ENCODE measurements around the gene SLC15A4. TPM values are rescaled to one million over a fixed set of nuclear protein-coding genes. Genes with fewer than 3 reads are reported as not detected.

SLC15A4 gene
- total RNA-seq, 1 donor from 2014 or later = 35.0 TPM

DNA sequence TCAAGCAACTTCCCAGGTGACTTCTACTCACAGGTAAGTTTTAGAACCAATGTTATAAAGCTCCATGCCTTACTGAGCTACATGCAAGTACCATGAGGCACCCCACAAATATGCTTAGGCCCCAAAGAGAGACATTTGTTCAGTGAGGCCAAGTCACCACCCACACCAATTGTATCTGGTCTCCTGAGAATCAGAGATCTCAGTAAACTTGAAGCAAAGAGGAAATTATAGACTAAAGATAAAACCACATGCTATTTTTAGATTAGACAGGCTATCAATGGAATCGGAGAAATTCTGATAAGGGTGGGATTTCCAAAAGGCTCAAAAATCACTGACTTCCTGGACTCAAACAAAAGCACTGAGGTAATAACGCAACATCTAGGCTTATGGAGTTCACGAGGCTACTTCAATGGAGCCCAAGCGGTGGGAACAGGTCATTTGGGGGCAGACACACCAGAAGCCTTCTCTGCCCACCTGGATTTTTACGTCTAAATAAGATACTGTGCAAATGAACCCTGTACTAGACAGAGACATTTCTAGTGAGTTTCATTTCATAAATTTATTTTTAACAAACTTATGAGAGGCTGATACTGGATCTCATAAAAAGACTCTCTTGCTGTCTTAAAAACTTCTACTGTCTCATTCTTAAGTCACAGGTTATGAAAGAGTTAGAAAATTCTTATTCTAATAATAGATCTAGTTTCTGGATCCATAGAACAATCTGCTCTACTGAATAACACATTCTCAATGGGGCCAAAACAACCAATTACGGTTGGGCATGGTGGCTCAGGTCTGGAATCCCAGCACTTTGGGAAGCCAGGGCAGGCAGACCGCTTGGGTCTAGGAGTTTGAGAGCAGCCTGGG lies 7.7 kb downstream of the SLC15A4 start:
- H3K4me1 ChIP-seq (ENCODE audit: control insufficient read depth in 3 of 3, insufficient read depth in 3 of 3, low read length in 3 of 3) = peaks cover 80 to 89% (median 86%) of the 10 kb centered on the region in 3 donors
- H3K4me3 ChIP-seq (ENCODE audit: low read length in 3 of 3) = peak overlapping the region in 2 of 3 donors; percentile 24 to 52
- H3K27me3 ChIP-seq (ENCODE audit: control insufficient read depth in 3 of 3, insufficient read depth in 3 of 3, low read length in 3 of 3) = no peaks in the 10 kb centered on the region
- peak overlapping the region; percentile 97 for H3K27ac ChIP-seq (ENCODE audit: low read depth, low read length)
- H3K9ac ChIP-seq (ENCODE audit: low read depth in 1 of 3, low read length in 3 of 3) = peak overlapping the region; percentile 45 to 73 (median 55)
- no peaks in the 10 kb centered on the region for H3K9me3 ChIP-seq (ENCODE audit: control insufficient read depth in 3 of 3, low read length in 3 of 3)
- H3K36me3 ChIP-seq (ENCODE audit: control insufficient read depth in 3 of 3, insufficient read depth in 3 of 3, low read length in 3 of 3) = peaks cover 4 to 9% (median 9%) of the 10 kb centered on the region in 3 donors

DNA sequence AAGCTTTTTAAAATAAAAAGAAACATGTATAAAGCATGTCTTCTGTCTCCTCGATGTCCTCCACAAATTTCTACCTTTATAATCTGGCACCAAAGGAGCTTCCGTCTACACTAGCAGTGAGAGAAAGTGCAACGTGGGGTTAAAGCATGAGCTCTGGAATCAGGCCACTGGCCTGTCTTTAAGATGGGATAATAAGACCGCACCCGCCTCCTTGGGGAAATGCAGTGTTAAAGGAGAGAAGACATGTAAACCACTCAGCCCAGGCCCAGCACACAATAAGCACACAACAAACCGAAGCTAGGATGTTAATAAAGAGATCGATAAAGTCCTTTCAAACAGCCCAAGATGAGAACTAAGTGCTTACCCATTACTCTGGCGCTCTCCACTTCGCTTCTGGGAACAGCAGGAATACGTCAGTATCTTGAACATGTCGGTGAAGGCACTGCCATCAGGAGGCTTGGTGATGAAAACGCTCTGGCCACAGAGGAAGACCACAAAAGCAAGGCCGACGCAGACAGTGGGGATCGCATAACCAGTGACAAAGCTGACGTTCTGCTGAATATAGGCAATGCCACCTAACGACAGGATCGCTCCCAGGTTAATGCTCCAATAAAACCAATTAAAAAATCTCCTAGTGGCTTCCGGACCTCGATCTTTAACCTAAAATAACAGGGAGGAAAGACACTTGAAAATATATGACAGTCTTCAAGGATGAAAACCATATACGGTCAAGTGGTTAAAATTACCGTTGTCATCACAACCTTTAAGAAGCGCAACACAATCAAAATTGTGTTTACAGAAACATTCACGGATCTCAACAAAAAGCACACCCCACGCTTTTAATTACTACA lies 9.1 kb downstream of the SLC15A4 start:
- no peaks in the 10 kb centered on the region for H3K9me3 ChIP-seq (ENCODE audit: control insufficient read depth in 3 of 3, low read length in 3 of 3)
- H3K27me3 ChIP-seq (ENCODE audit: control insufficient read depth in 3 of 3, insufficient read depth in 3 of 3, low read length in 3 of 3) = no peaks in the 10 kb centered on the region
- peak overlapping the region in 1 of 3 donors; percentile 47 for H3K9ac ChIP-seq (ENCODE audit: low read depth in 1 of 3, low read length in 3 of 3)
- H3K27ac ChIP-seq (ENCODE audit: low read depth, low read length) = peak overlapping the region; percentile 97
- H3K4me3 ChIP-seq (ENCODE audit: low read length in 3 of 3) = peak overlapping the region; percentile 9 to 23 (median 18)
- H3K4me1 ChIP-seq (ENCODE audit: control insufficient read depth in 3 of 3, insufficient read depth in 3 of 3, low read length in 3 of 3) = peaks cover 78 to 89% (median 85%) of the 10 kb centered on the region in 3 donors
- peaks cover 0 to 9% (median 9%) of the 10 kb centered on the region in 3 donors for H3K36me3 ChIP-seq (ENCODE audit: control insufficient read depth in 3 of 3, insufficient read depth in 3 of 3, low read length in 3 of 3)

DNA sequence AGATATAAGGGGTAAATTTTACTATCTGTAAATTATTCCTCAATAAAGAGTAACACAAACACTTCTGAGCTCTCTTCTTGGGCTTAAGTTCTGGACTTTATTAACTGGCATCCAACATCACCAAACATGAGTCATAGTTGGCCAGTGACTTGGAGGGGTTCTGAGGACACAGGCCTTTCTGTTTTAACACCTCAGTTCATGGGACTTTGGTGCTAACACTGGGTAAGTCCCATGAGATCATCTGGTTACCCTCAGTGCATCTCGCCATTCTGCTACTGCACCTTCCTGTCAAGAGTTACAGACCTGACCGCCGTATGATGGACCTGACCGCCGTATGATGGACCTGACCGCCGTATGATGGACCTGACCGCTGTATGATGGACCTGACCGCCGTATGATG lies 9.9 kb downstream of the SLC15A4 start:
- no peaks in the 10 kb centered on the region for H3K9me3 ChIP-seq (ENCODE audit: control insufficient read depth in 3 of 3, low read length in 3 of 3)
- H3K27ac ChIP-seq (ENCODE audit: low read depth, low read length) = peak overlapping the region; percentile 97
- H3K4me1 ChIP-seq (ENCODE audit: control insufficient read depth in 3 of 3, insufficient read depth in 3 of 3, low read length in 3 of 3) = peaks cover 79 to 88% (median 86%) of the 10 kb centered on the region in 3 donors
- H3K4me3 ChIP-seq (ENCODE audit: low read length in 3 of 3) = peak overlapping the region in 1 of 3 donors; percentile 2
- no peaks in the 10 kb centered on the region for H3K27me3 ChIP-seq (ENCODE audit: control insufficient read depth in 3 of 3, insufficient read depth in 3 of 3, low read length in 3 of 3)
- H3K9ac ChIP-seq (ENCODE audit: low read depth in 1 of 3, low read length in 3 of 3) = peak overlapping the region; percentile 7 to 58 (median 45)
- peaks cover 1 to 10% (median 10%) of the 10 kb centered on the region in 3 donors for H3K36me3 ChIP-seq (ENCODE audit: control insufficient read depth in 3 of 3, insufficient read depth in 3 of 3, low read length in 3 of 3)

DNA sequence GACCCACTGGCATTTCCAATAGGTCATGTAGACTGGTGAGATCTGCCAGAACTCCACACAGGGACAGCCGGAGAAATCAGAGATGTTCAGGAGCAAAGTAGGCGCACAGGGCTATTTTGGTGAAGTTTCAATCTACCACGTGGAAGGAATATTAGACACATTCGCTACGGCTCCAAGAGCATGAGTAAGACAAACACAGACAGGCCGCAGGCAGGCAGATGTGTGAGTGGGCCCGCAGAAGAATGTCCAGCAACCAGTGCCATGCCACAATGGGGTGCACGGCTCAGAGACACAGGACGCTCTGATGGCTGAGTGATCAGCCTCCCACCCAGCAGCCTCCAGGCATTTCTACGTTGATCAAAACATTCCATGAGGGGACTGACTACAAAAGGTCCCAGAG lies 10.4 kb downstream of the SLC15A4 start:
- H3K4me1 ChIP-seq (ENCODE audit: control insufficient read depth in 3 of 3, insufficient read depth in 3 of 3, low read length in 3 of 3) = peaks cover 74 to 88% (median 86%) of the 10 kb centered on the region in 3 donors
- H3K9me3 ChIP-seq (ENCODE audit: control insufficient read depth in 3 of 3, low read length in 3 of 3) = no peaks in the 10 kb centered on the region
- H3K9ac ChIP-seq (ENCODE audit: low read depth in 1 of 3, low read length in 3 of 3) = peak overlapping the region; percentile 7 to 58 (median 45)
- peaks cover 6 to 15% (median 15%) of the 10 kb centered on the region in 3 donors for H3K36me3 ChIP-seq (ENCODE audit: control insufficient read depth in 3 of 3, insufficient read depth in 3 of 3, low read length in 3 of 3)
- no peaks in the 10 kb centered on the region for H3K27me3 ChIP-seq (ENCODE audit: control insufficient read depth in 3 of 3, insufficient read depth in 3 of 3, low read length in 3 of 3)
- peak overlapping the region; percentile 97 for H3K27ac ChIP-seq (ENCODE audit: low read depth, low read length)
- peak overlapping the region in 1 of 3 donors; percentile 3 for H3K4me3 ChIP-seq (ENCODE audit: low read length in 3 of 3)

DNA sequence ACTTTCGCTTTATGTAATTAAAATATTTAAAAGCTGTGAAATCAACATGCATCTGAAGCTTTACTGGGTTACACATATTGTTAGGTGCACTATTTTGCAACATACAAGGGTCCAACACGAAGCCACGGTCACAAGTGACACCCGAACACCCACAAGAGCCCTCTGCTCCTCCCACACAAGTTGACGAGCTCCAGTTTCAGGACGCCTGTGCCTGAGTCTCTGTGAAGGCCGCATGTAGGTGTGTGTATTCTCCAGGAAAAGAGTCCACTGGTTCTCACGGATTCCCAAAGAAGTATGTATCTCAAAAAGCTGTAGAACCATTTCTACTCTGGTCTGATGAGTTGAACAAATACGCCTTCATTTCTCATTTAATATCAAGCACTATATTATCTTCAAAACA lies 12.0 kb downstream of the SLC15A4 start:
- Histone ChIP-seq H3K4me1 (ENCODE audit: control insufficient read depth in 3 of 3, insufficient read depth in 3 of 3, low read length in 3 of 3) (peaks cover 58 to 79% (median 77%) of the 10 kb centered on the region in 3 donors), H3K27ac (ENCODE audit: low read depth, low read length) (peak overlapping the region; percentile 97), H3K9ac (ENCODE audit: low read depth in 1 of 3, low read length in 3 of 3) (peak overlapping the region; percentile 44 to 85 (median 78)), H3K36me3 (ENCODE audit: control insufficient read depth in 3 of 3, insufficient read depth in 3 of 3, low read length in 3 of 3) (peaks cover 14 to 27% (median 23%) of the 10 kb centered on the region in 3 donors), H3K27me3 (ENCODE audit: control insufficient read depth in 3 of 3, insufficient read depth in 3 of 3, low read length in 3 of 3) (no peaks in the 10 kb centered on the region), H3K9me3 (ENCODE audit: control insufficient read depth in 3 of 3, low read length in 3 of 3) (no peaks in the 10 kb centered on the region), H3K4me3 (ENCODE audit: low read length in 3 of 3) (no peak overlapping the region)

DNA sequence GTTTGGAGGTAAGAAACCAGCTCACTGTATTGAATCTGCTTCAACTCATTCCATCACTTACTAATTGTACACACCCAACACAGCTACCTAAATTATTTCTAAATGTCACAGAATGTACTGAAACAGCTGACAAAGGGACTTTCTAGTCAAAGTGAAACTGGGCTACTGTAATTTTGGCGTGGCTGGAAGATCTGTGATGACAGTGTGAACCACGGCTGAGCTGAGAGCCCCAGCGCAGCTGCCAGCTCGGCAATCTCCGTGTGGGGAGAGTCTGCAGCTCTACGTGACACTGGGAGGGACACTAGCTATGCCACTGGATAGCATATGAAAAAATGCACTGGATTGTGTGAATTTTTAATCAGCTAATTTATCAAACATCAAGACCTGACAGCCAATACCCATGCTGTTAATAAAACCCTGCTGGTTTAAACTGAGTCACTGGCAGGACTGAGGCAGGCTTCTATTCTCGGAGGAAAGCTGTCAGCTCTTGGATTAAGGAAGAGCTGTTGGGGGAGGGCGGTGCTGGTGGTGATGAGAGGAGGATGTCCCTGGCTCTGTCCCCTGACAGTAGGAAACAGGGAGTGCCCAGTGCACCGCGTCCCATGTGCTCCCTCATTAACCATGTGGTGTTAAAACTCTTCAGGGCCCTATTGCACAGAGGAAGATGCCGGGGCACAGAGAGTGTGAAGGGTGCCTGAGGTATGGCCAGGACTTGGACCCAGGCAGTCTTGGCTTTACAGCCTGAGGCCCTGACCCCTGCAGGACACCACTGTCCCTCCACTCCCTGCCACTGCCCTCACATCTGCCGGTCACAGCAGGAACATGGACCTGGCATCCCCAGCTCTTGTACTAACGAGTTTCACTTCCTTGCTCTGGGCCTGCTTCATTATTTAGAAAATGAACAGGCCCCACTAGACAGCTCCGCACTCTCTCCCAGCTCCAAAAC lies 13.3 kb downstream of the SLC15A4 start:
- H3K9ac ChIP-seq (ENCODE audit: low read depth in 1 of 3, low read length in 3 of 3) = peak overlapping the region; percentile 78 to 85 (median 80)
- H3K9me3 ChIP-seq (ENCODE audit: control insufficient read depth in 3 of 3, low read length in 3 of 3) = no peaks in the 10 kb centered on the region
- H3K4me1 ChIP-seq (ENCODE audit: control insufficient read depth in 3 of 3, insufficient read depth in 3 of 3, low read length in 3 of 3) = peaks cover 47 to 66% (median 66%) of the 10 kb centered on the region in 3 donors
- H3K27ac ChIP-seq (ENCODE audit: low read depth, low read length) = peak overlapping the region; percentile 97
- peak overlapping the region; percentile 58 to 65 (median 63) for H3K4me3 ChIP-seq (ENCODE audit: low read length in 3 of 3)
- no peaks in the 10 kb centered on the region for H3K27me3 ChIP-seq (ENCODE audit: control insufficient read depth in 3 of 3, insufficient read depth in 3 of 3, low read length in 3 of 3)
- H3K36me3 ChIP-seq (ENCODE audit: control insufficient read depth in 3 of 3, insufficient read depth in 3 of 3, low read length in 3 of 3) = peaks cover 16 to 30% (median 23%) of the 10 kb centered on the region in 3 donors

DNA sequence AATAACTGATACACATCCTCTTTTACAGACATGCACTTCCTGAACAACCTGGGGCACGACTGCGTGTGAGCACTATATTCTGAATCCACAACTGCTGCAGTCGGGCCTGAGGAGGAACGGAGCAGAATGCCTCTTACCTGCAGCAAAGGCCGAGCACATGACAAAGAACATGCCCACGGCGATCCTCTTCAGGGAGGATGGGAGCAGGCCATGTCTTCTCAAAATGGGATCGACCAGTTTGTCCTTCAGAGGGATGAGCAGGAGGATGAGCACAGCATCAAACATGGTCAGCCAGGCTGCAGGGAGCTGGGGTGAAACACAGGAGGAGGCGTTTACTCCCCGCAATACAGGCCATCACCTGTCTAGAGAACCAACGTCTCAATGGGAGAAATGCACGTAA lies 15.1 kb downstream of the SLC15A4 start:
- Histone ChIP-seq H3K27me3 (ENCODE audit: control insufficient read depth in 3 of 3, insufficient read depth in 3 of 3, low read length in 3 of 3) (no peaks in the 10 kb centered on the region), H3K9me3 (ENCODE audit: control insufficient read depth in 3 of 3, low read length in 3 of 3) (no peaks in the 10 kb centered on the region), H3K4me1 (ENCODE audit: control insufficient read depth in 3 of 3, insufficient read depth in 3 of 3, low read length in 3 of 3) (peaks cover 48 to 62% (median 54%) of the 10 kb centered on the region in 3 donors), H3K4me3 (ENCODE audit: low read length in 3 of 3) (peak overlapping the region in 1 of 3 donors; percentile 23), H3K27ac (ENCODE audit: low read depth, low read length) (peak overlapping the region; percentile 97), H3K9ac (ENCODE audit: low read depth in 1 of 3, low read length in 3 of 3) (peak overlapping the region in 2 of 3 donors; percentile 12 to 57), H3K36me3 (ENCODE audit: control insufficient read depth in 3 of 3, insufficient read depth in 3 of 3, low read length in 3 of 3) (peaks cover 13 to 24% (median 23%) of the 10 kb centered on the region in 3 donors)

DNA sequence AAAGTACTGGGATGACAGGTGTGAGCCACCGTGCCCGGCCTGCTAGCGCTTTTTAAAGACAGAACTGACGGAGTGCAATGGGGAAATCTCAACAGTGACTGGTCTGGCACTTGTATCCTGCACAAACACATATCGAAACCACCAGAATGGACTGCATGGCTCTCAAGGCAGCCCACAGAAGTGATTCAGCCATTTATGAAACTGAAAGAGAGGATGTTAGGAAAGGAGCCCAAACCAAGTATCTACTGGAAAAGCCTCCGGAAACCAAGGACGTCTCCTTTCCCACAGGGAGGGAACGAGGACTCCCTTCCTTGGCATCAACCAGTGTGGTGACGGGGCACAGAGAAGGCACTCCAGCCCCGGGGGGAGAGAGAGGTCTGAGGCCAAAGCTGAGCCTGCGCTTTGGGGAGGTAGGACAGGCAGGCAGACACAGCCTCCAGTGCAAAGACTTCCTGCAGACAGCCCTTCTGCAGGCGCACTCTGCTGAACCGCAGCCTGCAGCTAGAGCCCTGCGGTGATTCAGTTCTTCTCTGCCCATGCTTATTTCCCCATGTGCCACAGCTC lies 16.5 kb downstream of the SLC15A4 start:
- H3K36me3 ChIP-seq (ENCODE audit: control insufficient read depth in 3 of 3, insufficient read depth in 3 of 3, low read length in 3 of 3) = peaks cover 13 to 30% (median 21%) of the 10 kb centered on the region in 3 donors
- H3K9me3 ChIP-seq (ENCODE audit: control insufficient read depth in 3 of 3, low read length in 3 of 3) = no peaks in the 10 kb centered on the region
- H3K27me3 ChIP-seq (ENCODE audit: control insufficient read depth in 3 of 3, insufficient read depth in 3 of 3, low read length in 3 of 3) = no peaks in the 10 kb centered on the region
- peak overlapping the region; percentile 43 for H3K27ac ChIP-seq (ENCODE audit: low read depth, low read length)
- peaks cover 52 to 62% (median 54%) of the 10 kb centered on the region in 3 donors for H3K4me1 ChIP-seq (ENCODE audit: control insufficient read depth in 3 of 3, insufficient read depth in 3 of 3, low read length in 3 of 3)
- no peak overlapping the region for H3K4me3 ChIP-seq (ENCODE audit: low read length in 3 of 3)
- peak overlapping the region in 2 of 3 donors; percentile 22 to 60 for H3K9ac ChIP-seq (ENCODE audit: low read depth in 1 of 3, low read length in 3 of 3)
